ENCODE data around the gene PIWIL1. TPM values are rescaled to one million over a fixed set of nuclear protein-coding genes. Genes with fewer than 3 reads are reported as not detected.
A peak's percentile ranks its signal among the peaks of the same experiment; 100 is the strongest.

Gene PIWIL1
- total and polyA plus RNA-seq, 7 experiments from 2014 or later, result not detected

DNA sequence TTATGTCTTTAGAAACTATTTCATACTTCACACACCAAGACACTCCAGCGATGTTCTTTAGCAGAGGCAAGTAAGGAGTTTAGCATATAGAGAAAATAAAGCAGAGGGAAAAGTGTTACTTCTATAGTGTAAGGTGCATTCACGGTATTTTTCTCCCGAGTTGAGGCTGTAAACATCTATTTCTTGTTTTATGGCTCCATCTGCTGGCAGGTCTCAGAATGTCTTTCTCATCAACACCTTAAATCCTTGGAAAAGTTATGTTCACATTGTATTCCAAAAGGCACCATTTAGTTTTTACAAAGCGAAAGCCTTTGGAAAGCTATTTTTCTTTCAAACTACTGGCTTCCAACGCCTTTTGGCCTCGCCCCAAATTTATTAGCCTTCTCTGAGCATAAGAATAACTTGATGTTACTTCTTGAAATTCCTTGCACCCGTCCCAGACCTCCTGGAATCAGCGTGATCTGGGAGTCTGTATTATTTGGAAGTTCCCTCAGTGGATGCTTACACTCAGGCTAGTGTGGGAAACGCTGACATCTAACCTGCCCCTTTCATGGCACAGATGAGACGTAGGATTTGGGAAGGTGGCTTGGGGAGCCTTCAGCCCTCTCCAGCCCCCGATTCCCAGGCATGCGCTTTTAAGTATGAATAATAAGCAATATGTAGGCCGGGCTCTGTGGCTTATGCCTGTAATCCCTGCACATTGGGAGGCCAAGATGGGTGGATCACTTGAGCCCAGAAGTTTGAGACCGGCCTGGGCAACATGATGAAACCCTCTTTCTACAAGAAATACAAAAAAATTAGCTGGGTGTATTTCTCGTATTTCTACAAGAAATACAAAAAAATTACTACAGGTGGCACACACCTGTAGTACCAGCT lies 1.9 kb upstream of the PIWIL1 start:
- Mint-ChIP-seq H3K36me3 (no peaks in the 10 kb centered on the region), H3K27ac (no peak overlapping the region), H3K4me1 (peaks cover 0 to 17% (median 6%) of the 10 kb centered on the region in 7 donors), H3K9me3 (peaks cover 0 to under 1% (median 0%) of the 10 kb centered on the region in 11 donors), H3K27me3 (peaks cover 16 to 43% (median 36%) of the 10 kb centered on the region in 5 donors), H3K4me3 (no peak overlapping the region)
- DNase-seq (peak in 7 of 9 donors; percentile 21 to 66 (median 58)), ATAC-seq (no peak)
- ChIA-PET CTCF (interaction anchor here (0.6 to 2.6 kb wide), 10 partner anchors 9 to 308 kb away, joined by 3 to 19 read pairs (median 4); no protein-coding TSS in a partner anchor), POLR2A (no interaction called here)
- Histone ChIP-seq H3K9me3 (ENCODE audit: control insufficient read depth in 2 of 3, low read length in 3 of 3) (no peaks in the 10 kb centered on the region), H3K36me3 (ENCODE audit: control insufficient read depth in 2 of 3, insufficient read depth in 3 of 3, low read length in 3 of 3) (no peaks in the 10 kb centered on the region), H3K4me3 (ENCODE audit: low read length) (no peak overlapping the region), H3K27me3 (ENCODE audit: control insufficient read depth in 2 of 2, insufficient read depth in 2 of 2, low read length in 2 of 2) (no peaks in the 10 kb centered on the region), H3K27ac (ENCODE audit: low read depth, low read length) (no peak overlapping the region), H3K4me1 (ENCODE audit: control insufficient read depth in 2 of 2, insufficient read depth in 2 of 2, low read length in 2 of 2) (no peaks in the 10 kb centered on the region)
- intact Hi-C loops (cut with micrococcal nuclease), result loop anchor here in 1 of 2 donors (1.0 kb wide), 3 partner anchors 54 to 309 kb away; no protein-coding TSS in a partner anchor

DNA sequence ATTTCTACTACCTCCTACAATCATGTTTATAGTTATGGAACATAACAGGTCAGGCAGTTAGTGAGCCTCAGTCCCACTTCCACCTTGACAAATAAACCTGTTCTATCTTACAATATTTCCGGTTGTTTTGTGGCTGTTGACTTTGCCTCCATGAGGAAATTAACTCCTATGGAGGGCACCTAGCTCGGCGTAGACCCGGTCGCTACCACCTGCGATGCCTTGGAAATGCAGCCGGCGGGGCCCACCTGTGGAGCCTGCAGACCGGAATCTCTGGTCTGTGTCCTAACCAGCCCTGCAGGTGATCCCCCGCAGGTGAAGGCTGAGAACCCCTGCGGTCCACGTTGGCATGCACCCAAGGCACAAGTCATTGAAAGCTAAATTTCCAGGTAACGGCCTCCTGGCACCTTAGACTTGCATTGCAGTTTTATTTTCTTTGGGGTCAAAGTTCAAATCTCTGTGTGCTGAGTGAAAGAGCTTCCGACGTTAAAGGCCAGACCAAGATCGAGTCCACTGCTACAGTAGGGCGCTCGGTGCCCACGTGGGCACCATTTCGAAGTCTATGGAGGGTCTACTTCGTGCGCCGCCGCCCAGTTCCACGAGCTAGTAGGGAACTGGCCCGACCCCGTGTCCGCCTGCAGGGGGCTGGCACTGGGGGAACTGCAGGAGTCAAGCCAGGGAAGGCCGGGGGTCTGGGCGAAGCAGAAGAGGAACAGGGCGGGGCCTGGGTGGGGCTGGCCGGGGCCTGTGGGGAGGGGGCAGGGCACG lies 782 bp upstream of the PIWIL1 start:
- ChIA-PET POLR2A (no interaction called here), CTCF (interaction anchor here (1.0 to 2.6 kb wide), 5 partner anchors 8 to 297 kb away, joined by 3 to 19 read pairs (median 5); no protein-coding TSS in a partner anchor)
- H3K4me1 Mint-ChIP-seq, result peaks cover 0 to 17% (median 6%) of the 10 kb centered on the region in 7 donors
- no peak overlapping the region for H3K27ac Mint-ChIP-seq
- H3K36me3 Mint-ChIP-seq, result no peaks in the 10 kb centered on the region
- Histone ChIP-seq H3K9me3 (ENCODE audit: control insufficient read depth in 2 of 3, low read length in 3 of 3) (no peaks in the 10 kb centered on the region), H3K4me3 (ENCODE audit: low read length) (no peak overlapping the region), H3K4me1 (ENCODE audit: control insufficient read depth in 2 of 2, insufficient read depth in 2 of 2, low read length in 2 of 2) (no peaks in the 10 kb centered on the region), H3K27ac (ENCODE audit: low read depth, low read length) (no peak overlapping the region), H3K36me3 (ENCODE audit: control insufficient read depth in 2 of 3, insufficient read depth in 3 of 3, low read length in 3 of 3) (no peaks in the 10 kb centered on the region), H3K27me3 (ENCODE audit: control insufficient read depth in 2 of 2, insufficient read depth in 2 of 2, low read length in 2 of 2) (no peaks in the 10 kb centered on the region)
- H3K4me3 Mint-ChIP-seq, result no peak overlapping the region
- DNase-seq (no peak), ATAC-seq (no peak)
- H3K27me3 Mint-ChIP-seq, result peaks cover 20 to 53% (median 40%) of the 10 kb centered on the region in 5 donors
- H3K9me3 Mint-ChIP-seq, result peaks cover 0 to 1% (median 0%) of the 10 kb centered on the region in 11 donors
- intact Hi-C loops (cut with micrococcal nuclease), result no loop called here

DNA sequence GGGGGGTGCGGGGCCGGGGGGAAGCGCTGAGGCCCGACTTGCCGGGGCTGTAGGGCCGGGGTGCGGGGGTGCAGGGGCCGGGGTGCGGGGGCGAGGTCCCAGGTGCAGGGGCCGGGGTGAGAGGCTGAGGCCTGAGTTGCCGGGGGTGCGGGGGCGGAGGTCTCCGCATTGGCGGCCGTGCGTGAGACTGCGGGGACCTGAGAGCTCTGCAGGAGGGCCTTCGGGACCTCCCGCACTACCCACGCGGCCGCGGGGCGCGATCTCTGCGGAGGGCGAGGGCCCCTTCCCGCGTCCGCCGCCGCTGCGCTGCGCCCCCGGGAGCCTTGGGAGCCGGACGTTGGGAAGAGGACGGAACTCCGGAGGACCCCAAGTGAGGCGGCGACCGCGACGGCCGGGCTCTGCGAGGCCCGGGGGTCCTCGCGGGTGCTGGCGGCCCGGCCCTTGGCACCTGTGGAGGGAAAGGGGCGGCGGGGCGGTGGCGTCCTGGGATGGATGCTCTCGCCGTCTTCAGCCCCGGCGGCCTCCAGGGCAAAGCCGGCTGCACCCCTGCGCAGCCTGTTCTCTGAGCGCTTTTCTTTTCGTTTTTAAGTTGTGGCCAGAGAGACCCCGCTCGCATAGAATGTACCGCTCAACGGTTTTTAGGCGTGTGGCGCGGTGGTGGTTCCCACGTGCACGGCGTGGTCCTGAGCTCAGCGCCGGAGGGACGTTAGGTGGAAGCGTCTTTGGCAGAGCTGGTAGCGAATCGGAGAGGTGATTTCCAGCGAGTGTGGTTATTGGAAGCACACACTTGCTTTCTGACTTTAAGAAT lies 1.3 kb downstream of the PIWIL1 start:
- Mint-ChIP-seq H3K9me3 (peaks cover 0 to 1% (median 0%) of the 10 kb centered on the region in 11 donors), H3K36me3 (no peaks in the 10 kb centered on the region), H3K27ac (no peak overlapping the region), H3K27me3 (peaks cover 23 to 40% (median 37%) of the 10 kb centered on the region in 5 donors), H3K4me1 (peaks cover 0 to 17% (median 6%) of the 10 kb centered on the region in 7 donors), H3K4me3 (peak overlapping the region in 1 of 10 donors; percentile 50)
- H3K4me1 ChIP-seq (ENCODE audit: control insufficient read depth in 2 of 2, insufficient read depth in 2 of 2, low read length in 2 of 2), result no peaks in the 10 kb centered on the region
- no peak overlapping the region for H3K27ac ChIP-seq (ENCODE audit: low read depth, low read length)
- DNase-seq (no peak), ATAC-seq (no peak)
- POLR2A ChIA-PET, result no interaction called here
- no peaks in the 10 kb centered on the region for H3K27me3 ChIP-seq (ENCODE audit: control insufficient read depth in 2 of 2, insufficient read depth in 2 of 2, low read length in 2 of 2)
- no peak overlapping the region for H3K4me3 ChIP-seq (ENCODE audit: low read length)
- H3K36me3 ChIP-seq (ENCODE audit: control insufficient read depth in 2 of 3, insufficient read depth in 3 of 3, low read length in 3 of 3), result no peaks in the 10 kb centered on the region
- H3K9me3 ChIP-seq (ENCODE audit: control insufficient read depth in 2 of 3, low read length in 3 of 3), result no peaks in the 10 kb centered on the region
- intact Hi-C loops (cut with micrococcal nuclease), result no loop called here
- CTCF ChIA-PET, result no interaction called here

DNA sequence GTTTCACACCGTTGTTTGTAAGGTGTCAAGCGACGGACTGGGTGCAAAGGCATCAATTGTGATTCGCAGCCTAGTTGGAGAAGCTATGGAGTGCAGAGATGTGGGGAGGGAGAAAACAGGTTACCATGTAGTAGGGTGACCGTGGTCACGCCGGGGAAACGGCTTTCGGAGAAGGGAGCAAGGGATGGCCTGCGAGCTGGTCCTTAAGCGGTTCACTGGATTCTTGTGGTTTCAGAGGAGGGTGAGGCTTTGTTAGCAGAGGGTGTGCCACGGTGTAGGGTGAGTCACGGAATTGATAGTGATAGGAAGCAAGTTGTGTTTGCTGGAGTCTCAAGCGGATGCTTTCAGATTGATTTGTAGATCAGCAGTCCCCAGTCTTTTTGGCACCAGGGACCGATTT lies 2.3 kb downstream of the PIWIL1 start:
- no peak for ATAC-seq
- Mint-ChIP-seq H3K27ac (no peak overlapping the region), H3K36me3 (no peaks in the 10 kb centered on the region), H3K27me3 (peaks cover 19 to 33% (median 29%) of the 10 kb centered on the region in 5 donors), H3K9me3 (peaks cover 0 to 1% (median 0%) of the 10 kb centered on the region in 11 donors), H3K4me1 (peaks cover 0 to 14% (median 6%) of the 10 kb centered on the region in 7 donors), H3K4me3 (peak overlapping the region in 2 of 10 donors; percentile 15 to 50)
- Histone ChIP-seq H3K36me3 (ENCODE audit: control insufficient read depth in 2 of 3, insufficient read depth in 3 of 3, low read length in 3 of 3) (no peaks in the 10 kb centered on the region), H3K4me3 (ENCODE audit: low read length) (no peak overlapping the region), H3K4me1 (ENCODE audit: control insufficient read depth in 2 of 2, insufficient read depth in 2 of 2, low read length in 2 of 2) (no peaks in the 10 kb centered on the region), H3K27ac (ENCODE audit: low read depth, low read length) (no peak overlapping the region), H3K27me3 (ENCODE audit: control insufficient read depth in 2 of 2, insufficient read depth in 2 of 2, low read length in 2 of 2) (no peaks in the 10 kb centered on the region), H3K9me3 (ENCODE audit: control insufficient read depth in 2 of 3, low read length in 3 of 3) (no peaks in the 10 kb centered on the region)
- POLR2A ChIA-PET, result no interaction called here
- intact Hi-C loops (cut with micrococcal nuclease), result no loop called here
- no peak for DNase-seq
- CTCF ChIA-PET, result interaction anchor here (0.5 kb wide), 1 partner anchor 266 kb away, joined by 3 read pairs; no protein-coding TSS in a partner anchor

DNA sequence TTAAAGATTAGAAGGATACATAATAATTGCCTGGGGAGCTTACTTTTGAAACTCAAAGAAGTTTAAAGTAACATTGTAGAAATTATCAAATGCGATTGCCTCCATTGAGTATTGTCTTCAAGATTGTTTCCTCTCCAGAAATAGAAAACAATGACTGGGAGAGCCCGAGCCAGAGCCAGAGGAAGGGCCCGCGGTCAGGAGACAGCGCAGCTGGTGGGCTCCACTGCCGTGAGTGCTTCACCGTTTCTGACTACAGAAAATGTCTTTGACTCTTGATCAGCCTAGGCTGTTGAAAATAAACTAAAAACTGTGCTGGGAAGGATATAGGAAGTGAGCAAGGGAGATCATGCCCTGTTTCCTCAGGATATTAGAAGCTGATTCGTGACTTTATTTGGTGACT lies 4.8 kb downstream of the PIWIL1 start:
- H3K9me3 Mint-ChIP-seq, result peaks cover 0 to 1% (median 0%) of the 10 kb centered on the region in 11 donors
- ATAC-seq (no peak), DNase-seq (no peak)
- Histone ChIP-seq H3K27ac (ENCODE audit: low read depth, low read length) (no peak overlapping the region), H3K4me3 (ENCODE audit: low read length) (no peak overlapping the region), H3K27me3 (ENCODE audit: control insufficient read depth in 2 of 2, insufficient read depth in 2 of 2, low read length in 2 of 2) (no peaks in the 10 kb centered on the region), H3K36me3 (ENCODE audit: control insufficient read depth in 2 of 3, insufficient read depth in 3 of 3, low read length in 3 of 3) (no peaks in the 10 kb centered on the region), H3K4me1 (ENCODE audit: control insufficient read depth in 2 of 2, insufficient read depth in 2 of 2, low read length in 2 of 2) (no peaks in the 10 kb centered on the region), H3K9me3 (ENCODE audit: control insufficient read depth in 2 of 3, low read length in 3 of 3) (no peaks in the 10 kb centered on the region)
- no peak overlapping the region for H3K27ac Mint-ChIP-seq
- CTCF ChIA-PET, result no interaction called here
- H3K4me3 Mint-ChIP-seq, result no peak overlapping the region
- peaks cover 14 to 36% (median 25%) of the 10 kb centered on the region in 5 donors for H3K27me3 Mint-ChIP-seq
- H3K4me1 Mint-ChIP-seq, result peaks cover 0 to 8% (median 5%) of the 10 kb centered on the region in 7 donors
- intact Hi-C loops (cut with micrococcal nuclease), result no loop called here
- no peaks in the 10 kb centered on the region for H3K36me3 Mint-ChIP-seq
- POLR2A ChIA-PET, result no interaction called here

DNA sequence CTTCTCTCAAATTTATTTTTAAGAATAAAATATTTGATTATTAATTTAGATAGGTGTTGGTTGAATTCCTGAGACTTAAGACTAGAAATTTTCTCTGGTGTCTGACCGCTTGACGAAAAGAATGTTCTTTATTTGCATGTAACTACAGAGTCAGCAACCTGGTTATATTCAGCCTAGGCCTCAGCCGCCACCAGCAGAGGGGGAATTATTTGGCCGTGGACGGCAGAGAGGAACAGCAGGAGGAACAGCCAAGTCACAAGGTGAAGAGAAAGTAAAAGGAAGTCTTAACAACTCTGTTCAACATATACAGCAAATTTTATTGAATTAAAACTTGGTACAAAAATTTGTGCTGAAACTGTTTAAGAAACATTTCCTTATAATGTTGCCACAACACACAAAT lies 5.2 kb downstream of the PIWIL1 start:
- Mint-ChIP-seq H3K36me3 (no peaks in the 10 kb centered on the region), H3K9me3 (peaks cover 0 to 1% (median 0%) of the 10 kb centered on the region in 11 donors), H3K27me3 (peaks cover 14 to 40% (median 26%) of the 10 kb centered on the region in 5 donors), H3K27ac (no peak overlapping the region), H3K4me3 (no peak overlapping the region), H3K4me1 (peaks cover 0 to 8% (median 5%) of the 10 kb centered on the region in 7 donors)
- no peak overlapping the region for H3K27ac ChIP-seq (ENCODE audit: low read depth, low read length)
- no peak overlapping the region for H3K4me3 ChIP-seq (ENCODE audit: low read length)
- DNase-seq (no peak), ATAC-seq (no peak)
- ChIA-PET CTCF (no interaction called here), POLR2A (no interaction called here)
- no peaks in the 10 kb centered on the region for H3K9me3 ChIP-seq (ENCODE audit: control insufficient read depth in 2 of 3, low read length in 3 of 3)
- H3K4me1 ChIP-seq (ENCODE audit: control insufficient read depth in 2 of 2, insufficient read depth in 2 of 2, low read length in 2 of 2), result no peaks in the 10 kb centered on the region
- H3K27me3 ChIP-seq (ENCODE audit: control insufficient read depth in 2 of 2, insufficient read depth in 2 of 2, low read length in 2 of 2), result no peaks in the 10 kb centered on the region
- intact Hi-C loops (cut with micrococcal nuclease), result no loop called here
- no peaks in the 10 kb centered on the region for H3K36me3 ChIP-seq (ENCODE audit: control insufficient read depth in 2 of 3, insufficient read depth in 3 of 3, low read length in 3 of 3)
